ENCODE results near the gene ENAH. TPM values are rescaled to one million over a fixed set of nuclear protein-coding genes. Genes with fewer than 3 reads are reported as not detected.

The ENAH gene
- polyA plus RNA-seq, 1 donor (not counting 4 experiments of a cell fraction or from before 2014, with no cell fraction given): 61.0 TPM

GRCh38 chr1:225692517-225692879 lies 39.6 kb upstream of the ENAH start:
- no peak overlapping the region for H3K4me3 ChIP-seq (ENCODE audit: control insufficient read depth in 2 of 3, extremely low read depth in 1 of 3, insufficient read depth in 2 of 3, low read depth in 1 of 3, low read length in 3 of 3)
- no peak overlapping the region for H3K9ac ChIP-seq (ENCODE audit: control insufficient read depth, extremely low read depth, insufficient read depth, low read length)
- DNase-seq (ENCODE audit: low read depth, low spot score) (no peak), FAIRE-seq (no peak)
- no peaks in the 10 kb centered on the region for H4K20me1 ChIP-seq (ENCODE audit: control insufficient read depth, extremely low read depth, insufficient read depth, low read length)
- no peak overlapping the region for H3K4me2 ChIP-seq (ENCODE audit: control insufficient read depth, extremely low read depth, insufficient read depth, low read depth, low read length)
- TF ChIP-seq EZH2 (IDR thresholded peaks at IDR 0.05; ENCODE audit: low read length) (no peak), CTCF (optimal IDR thresholded peaks at IDR 0.05 in 1 of 3, IDR thresholded peaks at IDR 0.05 in 1 of 3, conservative IDR thresholded peaks at IDR 0.05 in 1 of 3; ENCODE audit: extremely low read depth in 1 of 3, insufficient read depth in 2 of 3, low read length in 3 of 3) (no peak)
- no peaks in the 10 kb centered on the region for H3K9me1 ChIP-seq (ENCODE audit: control insufficient read depth, extremely low read depth, insufficient read depth, low read length)
- dilution Hi-C loops (cut with MboI; ENCODE audit: extremely low pct_ligation_motif_present, low sequenced_read_pairs): no loop called here
- H3K36me3 ChIP-seq (ENCODE audit: control insufficient read depth in 2 of 2, extremely low read depth in 1 of 2, insufficient read depth in 2 of 2, low read length in 2 of 2): no peaks in the 10 kb centered on the region
- no peak overlapping the region for H2AFZ ChIP-seq (ENCODE audit: control insufficient read depth, low read length)
- no peaks in the 10 kb centered on the region for H3K27me3 ChIP-seq (ENCODE audit: control insufficient read depth, extremely low read depth, insufficient read depth, low read length)
- no peaks in the 10 kb centered on the region for H3K79me2 ChIP-seq (ENCODE audit: control insufficient read depth, insufficient read depth, low read length)
- peaks cover 10% of the 10 kb centered on the region for H3K4me1 ChIP-seq (ENCODE audit: control insufficient read depth, extremely low read depth, insufficient read depth, low read length)
- H3K27ac ChIP-seq (ENCODE audit: control insufficient read depth, insufficient read depth, low read length): no peak overlapping the region
- H3K9me3 ChIP-seq (ENCODE audit: control insufficient read depth, low read depth, low read length): no peaks in the 10 kb centered on the region

DNA sequence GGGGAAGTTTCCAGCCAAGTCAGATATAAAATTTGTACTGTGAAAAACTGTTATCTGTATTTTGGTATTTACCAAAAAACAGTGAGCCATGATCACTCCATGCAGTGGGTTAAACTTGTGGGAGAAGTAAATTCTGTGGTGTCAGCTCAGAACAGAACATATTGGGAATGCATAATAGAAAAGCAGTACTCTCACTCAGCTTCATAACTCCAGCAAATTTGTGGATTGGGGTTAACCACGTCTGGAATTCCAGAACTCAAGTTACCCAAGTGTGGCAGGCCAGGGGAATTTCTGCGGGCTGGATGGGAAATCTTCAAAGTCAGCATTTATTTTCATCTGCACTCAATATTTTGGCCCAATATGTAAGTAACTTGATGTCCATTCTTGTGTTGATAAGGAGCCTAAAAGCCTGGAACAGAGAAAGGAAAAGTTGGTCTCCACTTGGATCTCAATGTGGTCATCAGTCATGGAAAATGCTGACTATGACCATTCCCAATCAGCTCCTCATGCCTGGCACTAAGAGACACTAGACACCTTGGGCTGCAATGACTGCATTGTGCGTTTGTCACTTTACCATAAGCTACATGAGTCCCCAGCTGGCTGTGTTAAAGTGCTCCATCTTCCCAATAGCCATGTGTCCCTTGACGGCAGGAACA lies 39.1 kb upstream of the ENAH start:
- H3K4me2 ChIP-seq (ENCODE audit: control insufficient read depth, extremely low read depth, insufficient read depth, low read depth, low read length): no peak overlapping the region
- FAIRE-seq: no peak
- dilution Hi-C loops (cut with MboI; ENCODE audit: extremely low pct_ligation_motif_present, low sequenced_read_pairs): no loop called here

More for the DNA sequence above, 39.1 kb upstream of the ENAH start:
- no peak overlapping the region for H3K27ac ChIP-seq (ENCODE audit: control insufficient read depth, insufficient read depth, low read length)
- H4K20me1 ChIP-seq (ENCODE audit: control insufficient read depth, extremely low read depth, insufficient read depth, low read length): no peaks in the 10 kb centered on the region
- no peak overlapping the region for H3K4me3 ChIP-seq (ENCODE audit: control insufficient read depth in 2 of 3, extremely low read depth in 1 of 3, insufficient read depth in 2 of 3, low read depth in 1 of 3, low read length in 3 of 3)
- no peak for TF ChIP-seq CTCF (optimal IDR thresholded peaks at IDR 0.05 in 1 of 3, IDR thresholded peaks at IDR 0.05 in 1 of 3, conservative IDR thresholded peaks at IDR 0.05 in 1 of 3; ENCODE audit: extremely low read depth in 1 of 3, insufficient read depth in 2 of 3, low read length in 3 of 3)
- TF ChIP-seq EZH2 (IDR thresholded peaks at IDR 0.05; ENCODE audit: low read length): no peak
- no peaks in the 10 kb centered on the region for H3K9me3 ChIP-seq (ENCODE audit: control insufficient read depth, low read depth, low read length)
- no peak for DNase-seq (ENCODE audit: low read depth, low spot score)
- H3K9ac ChIP-seq (ENCODE audit: control insufficient read depth, extremely low read depth, insufficient read depth, low read length): no peak overlapping the region
- no peaks in the 10 kb centered on the region for H3K9me1 ChIP-seq (ENCODE audit: control insufficient read depth, extremely low read depth, insufficient read depth, low read length)
- peaks cover 10% of the 10 kb centered on the region for H3K4me1 ChIP-seq (ENCODE audit: control insufficient read depth, extremely low read depth, insufficient read depth, low read length)
- H2AFZ ChIP-seq (ENCODE audit: control insufficient read depth, low read length): no peak overlapping the region
- no peaks in the 10 kb centered on the region for H3K27me3 ChIP-seq (ENCODE audit: control insufficient read depth, extremely low read depth, insufficient read depth, low read length)
- H3K79me2 ChIP-seq (ENCODE audit: control insufficient read depth, insufficient read depth, low read length): no peaks in the 10 kb centered on the region
- no peaks in the 10 kb centered on the region for H3K36me3 ChIP-seq (ENCODE audit: control insufficient read depth in 2 of 2, extremely low read depth in 1 of 2, insufficient read depth in 2 of 2, low read length in 2 of 2)
